CD4-positive, CD25-positive, alpha-beta regulatory T cell (primary cell): ENCODE results near the gene RUNX1. TPM values are rescaled to one million over a fixed set of nuclear protein-coding genes. Genes with fewer than 3 reads are reported as not detected.
A peak's percentile ranks its signal among the peaks of the same experiment; 100 is the strongest.

ENCODE experiments used
- ATAC-seq, 2 donors: fragments of 150-1000 bp; cut with Tn5 transposase; one replicate each; pipeline ENCODE4 v1.10.0; 2021; ENCODE audit warnings: low read depth in 2 of 2, moderate number of reproducible peaks in 2 of 2, moderate library complexity in 1 of 2
- DNase-seq, 3 donors: peaks; one replicate each; pipeline versions ENCODE4 v3.0.0 to v3.0.0-alpha.2; 2012 to 2022; ENCODE audit warnings: mixed read lengths in 1 of 3
- H3K27ac ChIP-seq: one replicate; pipeline ENCODE4 v1.7.0; 2013; ENCODE audit warnings: mild to moderate bottlenecking, low read length; ENCODE audit not compliant: insufficient read depth, poor library complexity, severe bottlenecking
- H3K27me3 ChIP-seq: one replicate; pipeline ENCODE4 v1.7.0; 2013; ENCODE audit warnings: low read length; ENCODE audit not compliant: control insufficient read depth, insufficient read depth
- H3K36me3 ChIP-seq: one replicate; pipeline ENCODE4 v1.7.0; 2013; ENCODE audit warnings: mild to moderate bottlenecking, low read length, moderate library complexity; ENCODE audit not compliant: control insufficient read depth, insufficient read depth
- H3K4me1 ChIP-seq: 2 replicates; pipeline ENCODE4 v1.7.0; 2013; ENCODE audit warnings: mild to moderate bottlenecking, low read length; ENCODE audit not compliant: insufficient read depth, control insufficient read depth, poor library complexity, severe bottlenecking
- H3K4me3 ChIP-seq: one replicate; pipeline ENCODE4 v1.7.0; 2013; ENCODE audit warnings: low read depth, mild to moderate bottlenecking, low read length, moderate library complexity
- H3K9me3 ChIP-seq, 2 experiments: 1 replicate in 1 of 2; 2 replicates in 1 of 2; pipeline ENCODE4 v1.7.0; 2013; ENCODE audit warnings: low read length in 2 of 2, mild to moderate bottlenecking in 1 of 2, moderate library complexity in 1 of 2; ENCODE audit not compliant: control insufficient read depth in 2 of 2
- H3K27ac Mint-ChIP-seq, 3 donors: one replicate each; pipeline ENCODE4 v1.8.0; 2020 to 2022; ENCODE audit warnings: mild to moderate bottlenecking in 3 of 3, mixed read lengths in 3 of 3, moderate library complexity in 2 of 3
- H3K27me3 Mint-ChIP-seq: one replicate; pipeline ENCODE4 v1.8.0; 2022; ENCODE audit warnings: mild to moderate bottlenecking, mixed read lengths
- H3K36me3 Mint-ChIP-seq: one replicate; pipeline ENCODE4 v1.8.0; 2020; ENCODE audit warnings: mixed read lengths
- H3K4me1 Mint-ChIP-seq, 4 donors: one replicate each; pipeline ENCODE4 v1.8.0; 2020 to 2022; ENCODE audit warnings: mixed read lengths in 4 of 4, mild to moderate bottlenecking in 1 of 4
- H3K4me3 Mint-ChIP-seq, 4 donors: one replicate each; pipeline ENCODE4 v1.8.0; 2020 to 2022; ENCODE audit warnings: mild to moderate bottlenecking in 4 of 4, mixed read lengths in 4 of 4, moderate library complexity in 3 of 4
- H3K9me3 Mint-ChIP-seq, 7 donors: one replicate each; pipeline ENCODE4 v1.8.0; 2020 to 2022; ENCODE audit warnings: mixed read lengths in 7 of 7, mild to moderate bottlenecking in 3 of 7, moderate library complexity in 2 of 7
- polyA plus RNA-seq, 4 donors: library from polyadenylated mRNA; unstranded; fragments of 300-500 nt; fragmentation: Illumina TruSeq; gene quantifications; one replicate each; pipeline ENCODE4 v1.2.3, GENCODE V29; 2021
- total RNA-seq: library from RNA; stranded (reverse); gene quantifications from one replicate; pipeline ENCODE4 v1.2.3, GENCODE V29; 2022

Gene RUNX1
- total and polyA plus RNA-seq, 5 donors from 2014 or later, result 14.2 to 133 (median 21.4) TPM

DNA sequence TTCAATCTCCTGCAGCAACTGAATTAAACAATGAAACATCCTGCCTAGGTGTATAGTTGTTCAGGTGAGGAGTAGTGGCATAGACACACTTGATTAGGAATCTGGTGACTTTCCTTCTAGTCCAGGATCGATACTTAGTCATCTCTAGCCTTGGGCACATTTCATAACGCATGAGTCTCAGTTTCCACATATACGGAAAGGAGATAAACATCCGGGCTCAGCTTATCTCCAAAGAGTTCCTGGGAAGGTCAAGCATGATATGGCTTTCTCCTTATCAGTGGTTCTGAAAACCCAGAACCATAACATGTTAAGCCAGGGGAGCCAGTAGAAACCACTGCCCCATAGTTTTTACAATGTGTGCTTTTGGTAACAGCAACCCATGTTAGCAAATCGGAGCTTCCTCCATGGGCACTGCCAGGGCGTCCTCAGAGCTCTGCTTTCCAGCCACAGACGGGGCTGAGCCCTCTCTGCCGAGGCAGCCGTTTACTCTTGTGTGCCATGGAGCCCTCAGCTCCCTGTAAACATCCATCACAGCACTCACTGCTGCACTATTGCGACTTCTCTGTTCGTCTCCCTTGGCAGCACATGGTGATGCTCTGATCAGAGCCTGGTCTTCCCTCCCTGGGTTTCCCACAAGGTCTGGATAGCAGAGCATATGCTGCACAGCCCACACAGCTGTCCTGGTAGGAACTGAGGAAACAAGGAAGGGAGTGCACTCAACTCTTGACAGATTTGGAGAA, 34.6 kb downstream of the RUNX1 start:
- H3K36me3 Mint-ChIP-seq, result peaks cover 17% of the 10 kb centered on the region
- H3K27ac Mint-ChIP-seq, result peak overlapping the region in 2 of 3 donors; percentile 21 to 89
- no peak overlapping the region for H3K27ac ChIP-seq
- ATAC-seq (no peak), DNase-seq (no peak)
- peaks cover 40 to 95% (median 76%) of the 10 kb centered on the region in 4 donors for H3K4me1 Mint-ChIP-seq
- H3K27me3 ChIP-seq, result no peaks in the 10 kb centered on the region
- H3K4me1 ChIP-seq, result peaks cover 33% of the 10 kb centered on the region
- H3K9me3 ChIP-seq, result no peaks in the 10 kb centered on the region
- H3K27me3 Mint-ChIP-seq, result no peaks in the 10 kb centered on the region
- no peak overlapping the region for H3K4me3 Mint-ChIP-seq
- no peaks in the 10 kb centered on the region for H3K9me3 Mint-ChIP-seq
- peaks cover 36% of the 10 kb centered on the region for H3K36me3 ChIP-seq
- no peak overlapping the region for H3K4me3 ChIP-seq

DNA sequence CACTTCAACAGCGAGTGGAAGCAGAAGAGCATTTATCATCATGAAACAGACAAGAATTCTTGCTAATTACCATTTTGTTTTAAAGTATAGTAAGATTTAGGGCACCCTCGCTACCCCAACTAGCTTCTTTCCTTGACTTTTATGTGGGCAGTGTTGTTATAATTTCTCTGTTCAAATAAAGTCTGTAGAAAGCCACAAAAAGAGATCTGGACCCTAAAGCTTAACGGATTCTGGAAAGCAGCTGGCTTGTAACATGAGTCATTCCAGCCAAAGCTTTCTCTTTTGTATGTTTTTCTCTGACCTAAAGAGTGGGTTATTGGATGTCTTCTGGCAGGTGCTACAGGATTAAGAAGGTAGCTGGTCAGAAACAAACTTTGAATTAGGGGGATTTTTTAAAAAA, 37.4 kb downstream of the RUNX1 start:
- Mint-ChIP-seq H3K27me3 (no peaks in the 10 kb centered on the region), H3K36me3 (peaks cover 21% of the 10 kb centered on the region), H3K9me3 (no peaks in the 10 kb centered on the region), H3K27ac (peak overlapping the region; percentile 15 to 81 (median 63)), H3K4me3 (peak overlapping the region in 2 of 4 donors; percentile 10 to 71), H3K4me1 (peaks cover 54 to 94% (median 73%) of the 10 kb centered on the region in 4 donors)
- Histone ChIP-seq H3K27me3 (no peaks in the 10 kb centered on the region), H3K9me3 (no peaks in the 10 kb centered on the region), H3K4me1 (peaks cover 38% of the 10 kb centered on the region), H3K4me3 (peak overlapping the region; percentile 14), H3K27ac (no peak overlapping the region), H3K36me3 (peaks cover 35% of the 10 kb centered on the region)
- no peak for ATAC-seq
- peak in 1 of 3 donors; percentile 35 for DNase-seq

DNA sequence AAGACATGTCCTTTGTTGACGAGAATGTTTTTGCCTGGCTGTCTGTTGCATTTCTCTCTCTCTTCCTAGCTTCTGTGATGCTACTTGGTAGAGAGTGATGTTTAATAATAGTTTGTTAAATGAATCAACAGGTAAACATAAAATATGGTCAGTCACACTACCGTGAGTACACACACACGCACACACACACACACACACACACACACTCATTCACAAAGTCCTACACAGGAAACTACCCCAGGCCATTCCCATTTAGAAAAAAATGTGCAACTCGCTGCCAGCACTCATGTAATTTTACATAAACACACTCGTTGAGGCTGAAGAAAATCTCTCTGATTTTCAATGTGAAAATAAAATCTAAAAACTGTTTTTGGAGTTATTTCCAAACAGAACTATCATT, 38.7 kb downstream of the RUNX1 start:
- Histone ChIP-seq H3K4me3 (no peak overlapping the region), H3K27ac (no peak overlapping the region), H3K4me1 (peaks cover 36% of the 10 kb centered on the region), H3K9me3 (no peaks in the 10 kb centered on the region), H3K36me3 (peaks cover 38% of the 10 kb centered on the region), H3K27me3 (no peaks in the 10 kb centered on the region)
- no peak for ATAC-seq
- DNase-seq, result no peak
- no peaks in the 10 kb centered on the region for H3K9me3 Mint-ChIP-seq
- peak overlapping the region in 2 of 3 donors; percentile 59 to 67 for H3K27ac Mint-ChIP-seq
- peak overlapping the region in 1 of 4 donors; percentile 39 for H3K4me3 Mint-ChIP-seq
- H3K4me1 Mint-ChIP-seq, result peaks cover 55 to 94% (median 75%) of the 10 kb centered on the region in 4 donors
- no peaks in the 10 kb centered on the region for H3K27me3 Mint-ChIP-seq
- peaks cover 34% of the 10 kb centered on the region for H3K36me3 Mint-ChIP-seq

DNA sequence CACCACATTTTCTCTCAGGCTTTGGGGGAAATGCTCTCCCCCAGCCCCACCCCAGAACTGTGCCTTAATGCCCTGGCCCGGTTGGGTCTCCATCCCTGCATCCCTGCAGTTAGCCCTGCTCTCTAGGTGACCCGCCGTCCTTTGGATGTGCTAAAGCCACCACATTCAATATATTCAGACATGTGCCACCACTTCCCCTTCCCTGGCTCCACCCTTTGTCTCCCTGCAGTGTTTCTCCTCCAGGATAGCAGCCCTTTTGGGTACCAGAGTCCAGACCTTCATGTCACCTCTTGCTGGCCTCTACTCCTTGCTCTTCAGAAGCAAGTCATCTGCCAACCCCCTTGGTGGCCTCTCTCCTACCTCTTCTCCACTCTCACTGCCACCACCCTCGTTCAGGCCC, 41.8 kb downstream of the RUNX1 start:
- no peaks in the 10 kb centered on the region for H3K9me3 Mint-ChIP-seq
- peaks cover 31% of the 10 kb centered on the region for H3K36me3 ChIP-seq
- H3K9me3 ChIP-seq, result no peaks in the 10 kb centered on the region
- H3K4me1 ChIP-seq, result peaks cover 43% of the 10 kb centered on the region
- peak overlapping the region; percentile 79 to 88 (median 81) for H3K27ac Mint-ChIP-seq
- no peak overlapping the region for H3K27ac ChIP-seq
- DNase-seq (no peak), ATAC-seq (no peak)
- H3K4me3 ChIP-seq, result no peak overlapping the region
- no peaks in the 10 kb centered on the region for H3K27me3 ChIP-seq
- H3K4me1 Mint-ChIP-seq, result peaks cover 59 to 96% (median 77%) of the 10 kb centered on the region in 4 donors
- no peak overlapping the region for H3K4me3 Mint-ChIP-seq
- H3K36me3 Mint-ChIP-seq, result peaks cover 38% of the 10 kb centered on the region
- no peaks in the 10 kb centered on the region for H3K27me3 Mint-ChIP-seq

DNA sequence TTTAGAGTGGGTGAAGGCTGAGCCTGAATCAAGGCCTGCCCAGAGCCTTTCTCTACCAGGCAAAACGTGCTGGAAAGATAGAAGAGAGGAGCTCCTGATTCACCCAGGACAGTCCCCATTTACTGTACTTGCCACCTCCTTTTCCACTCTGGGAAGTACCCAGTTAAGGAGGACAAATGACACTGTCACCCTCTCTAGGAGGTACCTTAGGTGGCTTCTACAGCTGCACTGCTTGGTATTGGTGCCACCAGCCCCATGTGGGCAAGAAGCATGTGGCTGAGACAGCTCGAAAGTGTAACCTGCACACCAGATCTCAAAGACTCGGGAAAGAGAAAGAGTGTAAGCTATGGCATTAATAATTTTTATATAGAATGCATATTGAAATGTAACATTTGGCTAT, 42.3 kb downstream of the RUNX1 start:
- H3K27me3 Mint-ChIP-seq, result no peaks in the 10 kb centered on the region
- H3K4me3 ChIP-seq, result no peak overlapping the region
- H3K36me3 Mint-ChIP-seq, result peaks cover 38% of the 10 kb centered on the region
- no peak overlapping the region for H3K27ac ChIP-seq
- H3K36me3 ChIP-seq, result peaks cover 26% of the 10 kb centered on the region
- DNase-seq, result no peak
- H3K4me1 Mint-ChIP-seq, result peaks cover 55 to 94% (median 73%) of the 10 kb centered on the region in 4 donors
- no peak for ATAC-seq
- H3K27ac Mint-ChIP-seq, result peak overlapping the region in 2 of 3 donors; percentile 58 to 81
- no peaks in the 10 kb centered on the region for H3K9me3 ChIP-seq
- H3K4me1 ChIP-seq, result peaks cover 41% of the 10 kb centered on the region
- H3K27me3 ChIP-seq, result no peaks in the 10 kb centered on the region
- H3K9me3 Mint-ChIP-seq, result no peaks in the 10 kb centered on the region
- peak overlapping the region in 1 of 4 donors; percentile 61 for H3K4me3 Mint-ChIP-seq

DNA sequence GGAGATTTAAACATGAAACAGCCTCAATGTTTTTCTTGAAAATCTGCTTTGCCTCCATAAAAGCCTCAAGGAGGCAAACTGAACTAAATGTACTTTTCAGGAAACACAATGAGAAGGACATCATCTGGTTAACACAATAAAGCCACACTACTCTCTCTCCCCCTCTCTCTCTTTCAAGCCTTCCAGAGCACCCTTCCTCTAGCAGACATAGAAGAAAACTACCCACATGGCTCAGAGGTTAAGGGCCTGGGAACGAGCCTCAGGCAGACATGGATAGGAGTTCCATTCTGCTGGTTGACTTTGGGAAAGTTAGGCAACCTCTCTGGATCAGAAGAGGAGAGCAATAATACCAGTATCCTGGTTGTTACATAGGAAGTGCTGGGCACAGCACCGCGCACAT, 42.9 kb downstream of the RUNX1 start:
- no peaks in the 10 kb centered on the region for H3K9me3 Mint-ChIP-seq
- H3K4me1 Mint-ChIP-seq, result peaks cover 55 to 94% (median 72%) of the 10 kb centered on the region in 4 donors
- peaks cover 23% of the 10 kb centered on the region for H3K36me3 ChIP-seq
- no peaks in the 10 kb centered on the region for H3K27me3 ChIP-seq
- H3K4me3 Mint-ChIP-seq, result peak overlapping the region in 1 of 4 donors; percentile 61
- peak overlapping the region in 2 of 3 donors; percentile 26 to 63 for H3K27ac Mint-ChIP-seq
- no peak overlapping the region for H3K4me3 ChIP-seq
- H3K4me1 ChIP-seq, result peaks cover 36% of the 10 kb centered on the region
- no peaks in the 10 kb centered on the region for H3K9me3 ChIP-seq
- H3K27ac ChIP-seq, result no peak overlapping the region
- no peaks in the 10 kb centered on the region for H3K27me3 Mint-ChIP-seq
- ATAC-seq (no peak), DNase-seq (no peak)
- H3K36me3 Mint-ChIP-seq, result peaks cover 43% of the 10 kb centered on the region

DNA sequence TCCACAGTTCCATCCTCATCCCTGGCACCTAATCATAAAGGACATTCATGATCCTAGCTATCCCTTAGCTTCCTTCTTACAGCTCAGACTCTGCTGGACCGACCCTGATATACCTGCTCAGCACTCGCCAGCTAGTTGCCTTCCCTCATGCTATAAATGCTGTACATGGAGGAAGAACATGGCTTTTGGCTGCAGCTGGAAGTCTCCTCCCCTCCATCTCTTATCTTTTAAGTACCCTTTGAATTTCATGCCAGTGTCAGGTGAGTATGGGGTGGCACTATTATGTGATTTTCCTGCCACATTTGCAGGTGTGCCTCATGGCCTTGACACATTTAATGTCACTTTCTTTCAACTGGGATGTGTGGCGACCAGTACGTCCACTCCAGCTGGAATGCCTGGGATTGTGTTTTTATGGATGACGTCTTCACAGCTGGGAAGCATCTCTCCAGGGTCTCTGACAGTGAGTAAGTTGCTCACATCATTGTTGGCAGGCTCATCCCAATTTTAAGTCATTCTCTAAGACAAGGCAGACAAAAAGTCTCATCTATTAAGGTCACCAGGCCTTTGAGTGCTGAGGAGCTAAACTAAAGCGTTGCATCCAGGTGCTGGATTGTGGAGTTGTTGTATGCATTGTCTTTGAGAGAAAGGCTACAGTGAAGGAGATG, 43.4 kb downstream of the RUNX1 start:
- DNase-seq, result no peak
- H3K4me3 Mint-ChIP-seq, result peak overlapping the region in 2 of 4 donors; percentile 39 to 44
- no peaks in the 10 kb centered on the region for H3K27me3 Mint-ChIP-seq
- peaks cover 34% of the 10 kb centered on the region for H3K4me1 ChIP-seq
- peaks cover 21% of the 10 kb centered on the region for H3K36me3 ChIP-seq
- peaks cover 43% of the 10 kb centered on the region for H3K36me3 Mint-ChIP-seq
- no peaks in the 10 kb centered on the region for H3K9me3 ChIP-seq
- ATAC-seq, result no peak
- peaks cover 59 to 92% (median 71%) of the 10 kb centered on the region in 4 donors for H3K4me1 Mint-ChIP-seq
- H3K27ac Mint-ChIP-seq, result peak overlapping the region in 2 of 3 donors; percentile 26 to 73
- H3K27me3 ChIP-seq, result no peaks in the 10 kb centered on the region
- no peak overlapping the region for H3K4me3 ChIP-seq
- no peaks in the 10 kb centered on the region for H3K9me3 Mint-ChIP-seq
- H3K27ac ChIP-seq, result no peak overlapping the region
